SHP77 (cell line): ENCODE measurements around the gene TTI1.
"Not testable (repeated sequence)": the region's sequence is repeated elsewhere in the genome, so short reads cannot be mapped to it uniquely, and the experiment has no call there.

ENCODE experiments used
- DNase-seq, 2 experiments: peaks; one replicate each; lab custom pipeline; 2025; lab: John Stamatoyannopoulos, UW

Gene TTI1

GRCh38 chr20:38009416-38009815 is 23.8 kb downstream of the TTI1 start:
- DNase-seq, result not testable (repeated sequence)

DNA sequence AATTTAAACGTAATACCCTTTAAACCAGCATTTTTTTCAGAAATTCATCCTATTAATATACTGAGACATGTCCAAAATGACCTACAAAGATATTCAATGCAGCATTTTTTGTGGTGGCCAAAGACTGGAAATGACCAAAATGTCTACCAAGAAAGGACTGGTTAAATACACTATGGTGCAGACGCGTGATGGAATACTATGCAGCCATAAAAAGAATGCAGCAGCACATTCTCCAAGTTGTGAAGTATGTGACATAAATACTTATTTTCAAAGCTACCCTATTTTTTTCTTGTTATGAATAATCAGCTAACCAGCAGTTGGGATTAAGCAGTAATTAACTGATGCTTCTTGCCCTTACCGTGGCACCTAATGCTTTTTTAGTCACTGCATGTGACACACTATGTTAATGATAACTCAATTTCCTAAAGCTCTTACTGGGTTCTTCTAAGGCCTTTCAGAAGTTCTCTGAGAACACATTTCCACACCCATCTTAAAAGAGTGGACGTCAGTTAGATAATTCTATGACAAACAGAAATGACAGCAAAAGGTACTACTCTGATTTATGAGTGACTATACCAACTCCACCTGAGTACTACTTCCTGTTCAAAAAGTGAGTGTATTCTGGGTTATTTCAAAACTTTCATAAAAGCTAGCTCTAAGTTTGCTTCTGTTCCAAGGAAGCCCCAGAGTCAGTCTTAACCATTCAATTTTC is 24.9 kb downstream of the TTI1 start:
- no peak for DNase-seq

DNA sequence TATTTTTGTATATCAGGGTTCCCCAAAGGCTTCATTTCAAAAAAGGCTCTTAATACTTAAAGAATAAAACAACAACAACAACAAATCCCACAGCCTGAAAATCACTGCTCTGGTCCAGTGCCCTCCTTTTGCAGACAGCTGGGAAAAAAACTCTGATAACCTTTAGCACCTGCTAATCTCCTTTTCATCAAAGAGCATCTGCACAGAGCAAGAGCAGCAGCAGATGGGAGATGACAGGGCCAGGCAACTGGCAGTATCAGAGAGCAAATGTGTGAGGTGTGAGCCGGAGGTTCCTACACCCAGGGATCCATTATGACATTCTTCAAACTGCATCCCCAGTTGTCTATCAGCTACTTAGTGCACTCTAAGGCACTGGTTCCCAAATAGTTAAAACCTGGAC is 25.7 kb downstream of the TTI1 start:
- DNase-seq, result no peak

GRCh38 chr20:38005903-38006302 is 27.4 kb downstream of the TTI1 start:
- no peak for DNase-seq

GRCh38 chr20:38004416-38004815 is 28.8 kb downstream of the TTI1 start:
- no peak for DNase-seq

DNA sequence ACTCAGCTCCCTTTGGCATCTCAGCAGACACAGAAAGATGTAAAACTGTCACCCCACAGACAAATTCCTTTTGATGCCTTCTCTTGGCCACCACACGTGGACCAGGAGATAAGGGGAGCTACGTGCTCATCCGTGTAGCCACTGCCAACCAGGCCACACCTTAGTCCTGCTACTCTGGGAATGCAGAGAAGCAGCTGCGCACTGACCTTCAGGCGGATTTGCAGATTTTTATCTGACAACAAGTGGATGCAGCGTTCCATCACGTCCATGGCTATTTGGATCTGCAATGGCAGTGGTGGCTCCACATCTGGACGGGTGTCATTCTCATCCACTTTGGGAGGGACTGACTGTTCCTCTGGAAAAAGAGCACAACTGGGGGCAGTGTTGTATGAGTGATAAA is 30.8 kb downstream of the TTI1 start:
- DNase-seq, result no peak

- DNase-seq, result no peak
Measured at GRCh38 chr20:38001981-38002380, 31.3 kb downstream of the TTI1 start.

- no peak for DNase-seq
Measured at GRCh38 chr20:38001173-38001875, 31.9 kb downstream of the TTI1 start.

DNA sequence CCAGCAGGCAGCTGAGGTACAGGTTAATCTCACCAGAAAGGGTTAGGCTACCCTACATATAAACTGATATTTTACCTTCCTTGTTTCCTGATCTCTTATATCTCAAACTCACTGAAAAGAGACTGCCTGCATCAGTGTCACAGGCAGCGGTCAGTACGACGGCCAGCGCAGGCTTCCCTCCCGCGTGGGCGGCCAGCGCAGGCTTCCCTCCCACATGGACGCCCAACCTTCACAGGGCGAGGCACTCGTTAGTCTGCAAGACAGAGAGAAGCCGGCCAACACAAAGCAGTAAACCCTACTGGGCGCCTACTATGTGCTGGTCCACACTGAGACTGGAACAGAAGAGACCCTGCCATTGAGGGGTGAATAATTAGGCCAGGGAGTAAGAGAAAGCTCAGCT is 33.0 kb downstream of the TTI1 start:
- DNase-seq, result no peak

- no peak for DNase-seq
Measured at GRCh38 chr20:37999526-38000263, 33.6 kb downstream of the TTI1 start.

GRCh38 chr20:37997516-37997915 is 35.7 kb downstream of the TTI1 start:
- DNase-seq, result no peak

- no peak for DNase-seq
Measured at GRCh38 chr20:37995856-37996605, 37.2 kb downstream of the TTI1 start.

GRCh38 chr20:37994512-37994911 is 38.7 kb downstream of the TTI1 start:
- no peak for DNase-seq

DNA sequence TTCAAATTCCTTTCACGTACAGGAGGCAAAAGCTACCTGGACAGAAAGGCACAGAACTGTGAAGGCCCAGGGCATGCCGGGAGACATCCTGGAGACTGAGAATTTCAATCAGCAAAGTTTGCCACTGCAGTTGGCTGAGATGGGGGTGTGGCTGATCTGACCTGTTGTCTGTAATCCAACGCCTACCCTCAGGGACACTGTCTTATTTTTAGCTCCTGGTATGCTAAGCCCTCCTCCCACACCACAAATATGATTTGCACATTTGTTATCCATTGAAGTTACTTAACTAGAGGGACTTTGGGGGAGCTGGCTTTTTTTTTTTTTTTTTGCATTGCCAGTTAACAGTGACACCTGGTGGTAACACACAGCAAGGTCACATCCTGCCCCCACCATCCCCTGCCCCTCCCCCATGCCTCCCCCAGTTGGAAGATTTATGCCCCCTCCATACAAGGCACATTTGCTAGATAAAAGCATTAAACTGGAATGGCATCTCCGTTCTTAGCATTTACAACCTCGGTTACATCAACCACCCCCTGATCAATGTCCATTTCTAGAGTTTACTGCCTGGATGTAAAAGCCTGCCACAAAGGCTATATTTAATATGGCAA is 40.4 kb downstream of the TTI1 start:
- no peak for DNase-seq

- DNase-seq, result no peak
Measured at GRCh38 chr20:37991908-37992307, 41.3 kb downstream of the TTI1 start.

DNA sequence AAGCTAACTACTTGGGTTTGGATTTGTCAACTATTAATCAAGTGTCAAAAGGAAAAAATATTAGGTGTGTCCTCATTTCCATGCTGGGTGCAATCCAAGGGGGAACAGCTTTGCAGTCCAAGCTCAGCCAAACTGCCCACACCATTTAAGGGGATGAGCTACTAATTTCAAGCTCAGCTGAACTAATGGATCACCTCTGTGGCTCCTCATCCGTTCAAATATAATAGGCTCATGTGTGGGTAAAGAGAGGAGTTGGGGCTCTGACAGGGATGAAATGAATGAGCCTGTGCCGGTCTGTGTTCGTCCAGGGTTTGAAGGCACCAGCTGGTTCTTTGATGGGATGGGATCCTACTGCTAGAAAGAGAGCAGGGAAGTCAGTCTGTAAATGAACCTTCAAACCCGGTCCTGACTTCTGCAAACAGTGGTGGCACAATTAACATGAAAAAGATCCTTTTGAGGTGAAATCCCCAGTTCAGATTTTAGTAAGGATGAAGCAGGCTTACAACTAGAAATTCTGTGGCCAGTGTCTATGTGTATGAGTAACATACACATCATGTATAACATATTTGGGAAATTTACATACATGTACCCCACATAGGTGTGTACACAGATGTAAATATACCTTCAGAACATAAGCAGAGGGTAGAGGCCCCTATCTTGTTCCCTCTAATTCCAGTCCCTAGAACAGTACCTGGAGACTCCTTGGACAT is 41.9 kb downstream of the TTI1 start:
- DNase-seq, result no peak

GRCh38 chr20:37990571-37991151 is 42.6 kb downstream of the TTI1 start:
- no peak for DNase-seq

DNA sequence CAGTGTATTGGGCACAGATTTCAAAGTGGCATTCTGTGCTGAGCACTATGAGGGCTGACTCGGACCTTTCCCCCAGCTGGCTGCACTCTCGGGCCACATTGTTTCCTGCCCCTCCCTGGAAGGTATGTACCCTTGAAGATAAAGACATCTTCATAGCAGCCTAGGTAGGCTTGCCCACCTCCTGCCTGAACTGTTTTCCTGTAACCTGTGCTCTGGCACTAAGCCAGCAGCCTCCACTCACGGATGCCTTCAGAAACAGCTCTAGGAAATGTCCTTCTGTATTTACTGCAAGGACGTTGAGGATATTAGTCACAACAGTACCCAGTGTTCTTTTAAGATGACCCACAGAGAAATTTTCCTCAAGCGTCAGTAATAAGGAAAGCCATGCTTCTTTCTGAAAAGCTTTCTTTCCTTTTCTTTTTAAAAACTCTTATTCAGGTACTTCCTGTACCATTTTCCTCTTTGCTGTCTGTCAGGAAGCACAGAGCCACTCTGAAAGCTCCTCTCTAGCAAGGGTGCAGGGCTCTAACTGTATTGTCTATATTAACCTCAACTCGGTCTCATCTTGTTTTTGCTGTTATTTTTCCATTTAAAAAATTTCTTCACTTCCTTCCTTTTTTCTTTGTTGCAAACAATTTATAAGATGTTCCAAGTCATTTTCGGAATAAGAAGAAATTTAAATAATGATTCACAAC is 43.5 kb downstream of the TTI1 start:
- DNase-seq, result no peak

- no peak for DNase-seq
Measured at GRCh38 chr20:37988306-37988954, 44.8 kb downstream of the TTI1 start.
